GM23338 (cell line): ENCODE data around the gene ACVRL1. TPM values are rescaled to one million over a fixed set of nuclear protein-coding genes. Genes with fewer than 3 reads are reported as not detected.
A peak's percentile ranks its signal among the peaks of the same experiment; 100 is the strongest.

ENCODE experiments used
- ATAC-seq: fragments of 200-7000 bp; cut with Tn5 transposase; 3 replicates; pipeline ENCODE4 v1.9.1; 2020
- DNase-seq: peaks from one replicate; pipeline ENCODE4 v3.0.0-alpha.2; 2015; ENCODE audit warnings: low spot score
- H2AFZ ChIP-seq: fragments of 200-600 bp; sonication (generic); 2 replicates; pipeline ENCODE4 v1.8.0; 2016; ENCODE audit warnings: antibody characterized with exemption, mild to moderate bottlenecking, moderate library complexity
- H3F3A ChIP-seq: fragments of 200-600 bp; sonication (generic); replicated peaks from 2 replicates; pipeline ENCODE4 v1.8.0; 2017; ENCODE audit warnings: antibody characterized with exemption, mixed run types, low read depth
- H3K27ac ChIP-seq: fragments of 200-600 bp; sonication (generic); 2 replicates; pipeline ENCODE4 v1.6.1; 2016; ENCODE audit warnings: low read depth
- H3K27me3 ChIP-seq: fragments of 200-600 bp; sonication (generic); 2 replicates; pipeline ENCODE4 v1.8.0; 2016; ENCODE audit warnings: mild to moderate bottlenecking, mixed run types, moderate library complexity; ENCODE audit not compliant: insufficient read depth
- H3K36me3 ChIP-seq: fragments of 200-600 bp; sonication (generic); 2 replicates; pipeline ENCODE4 v1.8.0; 2016; ENCODE audit warnings: mild to moderate bottlenecking; ENCODE audit not compliant: insufficient read depth
- H3K4me1 ChIP-seq: fragments of 200-600 bp; sonication (generic); 2 replicates; pipeline ENCODE4 v1.8.0; 2016; ENCODE audit warnings: mild to moderate bottlenecking, moderate library complexity; ENCODE audit not compliant: insufficient read depth
- H3K4me2 ChIP-seq: fragments of 200-600 bp; sonication (generic); 2 replicates; pipeline ENCODE4 v1.7.1; 2017; ENCODE audit warnings: mixed run types
- H3K4me3 ChIP-seq: fragments of 200-600 bp; sonication (generic); 2 replicates; pipeline ENCODE4 v1.6.1; 2016; ENCODE audit warnings: mixed run types
- H3K79me2 ChIP-seq: fragments of 200-600 bp; sonication (generic); replicated peaks from 2 replicates; pipeline ENCODE4 v1.8.0; 2017; ENCODE audit warnings: mild to moderate bottlenecking; ENCODE audit not compliant: insufficient read depth
- H3K9me2 ChIP-seq: fragments of 200-600 bp; sonication (generic); 2 replicates; pipeline ENCODE4 v1.8.0; 2017; ENCODE audit not compliant: insufficient read depth
- H4K20me1 ChIP-seq: fragments of 200-600 bp; sonication (generic); replicated peaks from 2 replicates; pipeline ENCODE4 v1.8.0; 2017; ENCODE audit warnings: mild to moderate bottlenecking; ENCODE audit not compliant: insufficient read depth
- H3K27ac Mint-ChIP-seq: 2 replicates; pipeline ENCODE4 v1.8.0; 2020; ENCODE audit warnings: inconsistent platforms, mild to moderate bottlenecking, moderate library complexity, mixed read lengths
- H3K27me3 Mint-ChIP-seq: 3 replicates; pipeline ENCODE4 v1.8.0; 2022; ENCODE audit warnings: low read depth, mild to moderate bottlenecking, moderate library complexity, mixed read lengths, inconsistent platforms; ENCODE audit not compliant: insufficient read depth, poor library complexity
- H3K36me3 Mint-ChIP-seq: 3 replicates; pipeline ENCODE4 v1.8.0; 2021; ENCODE audit warnings: low read depth, mild to moderate bottlenecking, inconsistent platforms, moderate library complexity, mixed read lengths
- H3K4me1 Mint-ChIP-seq: 3 replicates; pipeline ENCODE4 v1.8.0; 2020; ENCODE audit warnings: mild to moderate bottlenecking, inconsistent platforms, mixed read lengths
- H3K4me3 Mint-ChIP-seq: 3 replicates; pipeline ENCODE4 v1.8.0; 2021; ENCODE audit warnings: moderate library complexity, mild to moderate bottlenecking, inconsistent platforms, mixed read lengths
- H3K9me3 Mint-ChIP-seq: 3 replicates; pipeline ENCODE4 v1.8.0; 2020; ENCODE audit warnings: moderate library complexity, mild to moderate bottlenecking, inconsistent platforms, mixed read lengths
- CREB1 ChIP-seq: fragments of 250-450 bp; sonication (Bioruptor Pico); IDR thresholded peaks from 2 replicates; pipeline ENCODE4 v1.5.0; 2020; ENCODE audit warnings: low read depth, mild to moderate bottlenecking, moderate library complexity
- EZH2 ChIP-seq: fragments of 200-600 bp; sonication (generic); IDR thresholded peaks from one replicate; pipeline ENCODE4 v1.8.0; 2017; ENCODE audit warnings: antibody characterized with exemption, mild to moderate bottlenecking, low read depth; ENCODE audit not compliant: unreplicated experiment
- EZH2phosphoT487 ChIP-seq: fragments of 200-600 bp; sonication (generic); IDR thresholded peaks from one replicate; pipeline ENCODE4 v1.8.1; 2018; ENCODE audit warnings: antibody characterized with exemption; ENCODE audit not compliant: unreplicated experiment
- JUNB ChIP-seq: IDR thresholded peaks from one replicate; pipeline ENCODE4 v1.6.1; 2016; ENCODE audit warnings: antibody characterized with exemption; ENCODE audit not compliant: unreplicated experiment
- NANOG ChIP-seq: IDR thresholded peaks from 2 replicates; pipeline ENCODE4 v1.6.1; 2016; ENCODE audit warnings: antibody characterized with exemption, borderline replicate concordance
- POLR2AphosphoS5 ChIP-seq: IDR thresholded peaks from 2 replicates; pipeline ENCODE4 v1.6.1; 2016; ENCODE audit warnings: antibody characterized with exemption, low read depth
- STAT1 ChIP-seq: IDR thresholded peaks from one replicate; pipeline ENCODE4 v1.6.1; 2016; ENCODE audit warnings: antibody characterized with exemption; ENCODE audit not compliant: unreplicated experiment
- ZNF114 ChIP-seq: fragments of 250-450 bp; sonication (Bioruptor Pico); IDR thresholded peaks from 2 replicates; pipeline ENCODE4 v1.5.0; 2020; ENCODE audit warnings: mild to moderate bottlenecking, moderate library complexity
- ZNF331 ChIP-seq: fragments of 250-450 bp; sonication (Bioruptor Pico); IDR thresholded peaks from 2 replicates; pipeline ENCODE4 v1.5.0; 2020; ENCODE audit warnings: low read depth, mild to moderate bottlenecking, moderate library complexity
- polyA plus RNA-seq: library from polyadenylated mRNA; unstranded; fragments of >200 nt; fragmentation: Nextera tagmentation; extraction: Ambion mirVana; gene quantifications from 2 replicates; pipeline ENCODE4 v1.2.1, GENCODE V29; 2016
- total RNA-seq: library from RNA; depleted of rRNA; stranded (reverse); fragments of >200 nt; shearing (Covaris generic); gene quantifications from 2 replicates; pipeline ENCODE4 v1.2.3, GENCODE V29; 2014
- TF ChIP-seq, protein P1 (sequence below), 2 experiments: fragments of 200-600 bp in 1 of 2; sonication (generic) in 1 of 2; conservative IDR thresholded peaks; 2 replicates each; pipeline versions ENCODE4 v1.5.1 to v1.6.1; 2016 to 2017; ENCODE audit warnings: antibody characterized with exemption in 2 of 2, low read depth in 2 of 2, mild to moderate bottlenecking in 2 of 2, moderate library complexity in 1 of 2
- TF ChIP-seq, protein P2 (sequence below): IDR thresholded peaks from 2 replicates; pipeline ENCODE4 v1.6.1; 2016; ENCODE audit warnings: antibody characterized with exemption
- TF ChIP-seq, protein P3 (sequence below): IDR thresholded peaks from one replicate; pipeline ENCODE4 v1.6.1; 2018; ENCODE audit warnings: antibody characterized with exemption; ENCODE audit not compliant: unreplicated experiment
- TF ChIP-seq, protein P4 (sequence below): fragments of 250-450 bp; sonication (Bioruptor Pico); IDR thresholded peaks from 2 replicates; pipeline ENCODE4 v1.5.0; 2020; ENCODE audit warnings: mild to moderate bottlenecking, moderate library complexity

The ACVRL1 gene
- total and polyA plus RNA-seq, 2 experiments from 2014 or later: 0.28 TPM; not detected in 1

DNA sequence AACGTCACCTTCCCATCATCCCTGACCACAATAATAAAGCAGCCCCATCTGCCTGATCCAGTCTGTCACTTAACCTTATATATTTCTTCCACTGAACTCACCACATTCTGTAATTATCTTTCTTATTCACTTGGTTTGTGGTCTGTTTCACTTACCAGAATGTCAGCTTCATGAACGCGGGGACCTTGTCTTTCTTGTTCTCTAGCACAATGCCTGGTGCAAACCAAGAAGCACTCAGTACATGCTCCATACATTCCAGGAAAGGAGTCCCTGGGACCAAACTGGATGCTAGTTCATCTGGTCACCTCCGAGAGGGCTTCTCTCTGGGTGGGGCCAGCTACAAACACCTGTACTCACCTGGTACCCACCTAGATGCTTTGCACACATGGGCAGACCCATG lies 36.8 kb upstream of the ACVRL1 start:
- Mint-ChIP-seq H3K4me1 (peaks cover 55% of the 10 kb centered on the region), H3K27me3 (peaks cover 28% of the 10 kb centered on the region), H3K9me3 (no peaks in the 10 kb centered on the region), H3K36me3 (no peaks in the 10 kb centered on the region), H3K27ac (no peak overlapping the region), H3K4me3 (peak overlapping the region; percentile 65; the same call in 2 of the 3 replicates)
- H3K27me3 ChIP-seq: peaks cover 43% of the 10 kb centered on the region
- H3K4me3 ChIP-seq: peak overlapping the region; percentile 92; the same call in 1 of the 2 replicates
- TF ChIP-seq EZH2: no peak
- no peak for TF ChIP-seq JUNB
- TF ChIP-seq EZH2phosphoT487: no peak
- TF ChIP-seq, protein P1, sequence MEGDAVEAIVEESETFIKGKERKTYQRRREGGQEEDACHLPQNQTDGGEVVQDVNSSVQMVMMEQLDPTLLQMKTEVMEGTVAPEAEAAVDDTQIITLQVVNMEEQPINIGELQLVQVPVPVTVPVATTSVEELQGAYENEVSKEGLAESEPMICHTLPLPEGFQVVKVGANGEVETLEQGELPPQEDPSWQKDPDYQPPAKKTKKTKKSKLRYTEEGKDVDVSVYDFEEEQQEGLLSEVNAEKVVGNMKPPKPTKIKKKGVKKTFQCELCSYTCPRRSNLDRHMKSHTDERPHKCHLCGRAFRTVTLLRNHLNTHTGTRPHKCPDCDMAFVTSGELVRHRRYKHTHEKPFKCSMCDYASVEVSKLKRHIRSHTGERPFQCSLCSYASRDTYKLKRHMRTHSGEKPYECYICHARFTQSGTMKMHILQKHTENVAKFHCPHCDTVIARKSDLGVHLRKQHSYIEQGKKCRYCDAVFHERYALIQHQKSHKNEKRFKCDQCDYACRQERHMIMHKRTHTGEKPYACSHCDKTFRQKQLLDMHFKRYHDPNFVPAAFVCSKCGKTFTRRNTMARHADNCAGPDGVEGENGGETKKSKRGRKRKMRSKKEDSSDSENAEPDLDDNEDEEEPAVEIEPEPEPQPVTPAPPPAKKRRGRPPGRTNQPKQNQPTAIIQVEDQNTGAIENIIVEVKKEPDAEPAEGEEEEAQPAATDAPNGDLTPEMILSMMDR (conservative IDR thresholded peaks at IDR 0.05; ENCODE audit: low read depth in 2 of 2): no peak
- TF ChIP-seq, protein P2, sequence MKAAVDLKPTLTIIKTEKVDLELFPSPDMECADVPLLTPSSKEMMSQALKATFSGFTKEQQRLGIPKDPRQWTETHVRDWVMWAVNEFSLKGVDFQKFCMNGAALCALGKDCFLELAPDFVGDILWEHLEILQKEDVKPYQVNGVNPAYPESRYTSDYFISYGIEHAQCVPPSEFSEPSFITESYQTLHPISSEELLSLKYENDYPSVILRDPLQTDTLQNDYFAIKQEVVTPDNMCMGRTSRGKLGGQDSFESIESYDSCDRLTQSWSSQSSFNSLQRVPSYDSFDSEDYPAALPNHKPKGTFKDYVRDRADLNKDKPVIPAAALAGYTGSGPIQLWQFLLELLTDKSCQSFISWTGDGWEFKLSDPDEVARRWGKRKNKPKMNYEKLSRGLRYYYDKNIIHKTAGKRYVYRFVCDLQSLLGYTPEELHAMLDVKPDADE: no peak
- TF ChIP-seq ZNF114 (CRISPR knock-in tag): no peak
- no peak for TF ChIP-seq ZNF331 (CRISPR knock-in tag)
- no peak for TF ChIP-seq NANOG
- TF ChIP-seq, protein P3, sequence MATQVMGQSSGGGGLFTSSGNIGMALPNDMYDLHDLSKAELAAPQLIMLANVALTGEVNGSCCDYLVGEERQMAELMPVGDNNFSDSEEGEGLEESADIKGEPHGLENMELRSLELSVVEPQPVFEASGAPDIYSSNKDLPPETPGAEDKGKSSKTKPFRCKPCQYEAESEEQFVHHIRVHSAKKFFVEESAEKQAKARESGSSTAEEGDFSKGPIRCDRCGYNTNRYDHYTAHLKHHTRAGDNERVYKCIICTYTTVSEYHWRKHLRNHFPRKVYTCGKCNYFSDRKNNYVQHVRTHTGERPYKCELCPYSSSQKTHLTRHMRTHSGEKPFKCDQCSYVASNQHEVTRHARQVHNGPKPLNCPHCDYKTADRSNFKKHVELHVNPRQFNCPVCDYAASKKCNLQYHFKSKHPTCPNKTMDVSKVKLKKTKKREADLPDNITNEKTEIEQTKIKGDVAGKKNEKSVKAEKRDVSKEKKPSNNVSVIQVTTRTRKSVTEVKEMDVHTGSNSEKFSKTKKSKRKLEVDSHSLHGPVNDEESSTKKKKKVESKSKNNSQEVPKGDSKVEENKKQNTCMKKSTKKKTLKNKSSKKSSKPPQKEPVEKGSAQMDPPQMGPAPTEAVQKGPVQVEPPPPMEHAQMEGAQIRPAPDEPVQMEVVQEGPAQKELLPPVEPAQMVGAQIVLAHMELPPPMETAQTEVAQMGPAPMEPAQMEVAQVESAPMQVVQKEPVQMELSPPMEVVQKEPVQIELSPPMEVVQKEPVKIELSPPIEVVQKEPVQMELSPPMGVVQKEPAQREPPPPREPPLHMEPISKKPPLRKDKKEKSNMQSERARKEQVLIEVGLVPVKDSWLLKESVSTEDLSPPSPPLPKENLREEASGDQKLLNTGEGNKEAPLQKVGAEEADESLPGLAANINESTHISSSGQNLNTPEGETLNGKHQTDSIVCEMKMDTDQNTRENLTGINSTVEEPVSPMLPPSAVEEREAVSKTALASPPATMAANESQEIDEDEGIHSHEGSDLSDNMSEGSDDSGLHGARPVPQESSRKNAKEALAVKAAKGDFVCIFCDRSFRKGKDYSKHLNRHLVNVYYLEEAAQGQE: no peak
- TF ChIP-seq STAT1: no peak
- TF ChIP-seq POLR2AphosphoS5: no peak
- TF ChIP-seq, protein P4, sequence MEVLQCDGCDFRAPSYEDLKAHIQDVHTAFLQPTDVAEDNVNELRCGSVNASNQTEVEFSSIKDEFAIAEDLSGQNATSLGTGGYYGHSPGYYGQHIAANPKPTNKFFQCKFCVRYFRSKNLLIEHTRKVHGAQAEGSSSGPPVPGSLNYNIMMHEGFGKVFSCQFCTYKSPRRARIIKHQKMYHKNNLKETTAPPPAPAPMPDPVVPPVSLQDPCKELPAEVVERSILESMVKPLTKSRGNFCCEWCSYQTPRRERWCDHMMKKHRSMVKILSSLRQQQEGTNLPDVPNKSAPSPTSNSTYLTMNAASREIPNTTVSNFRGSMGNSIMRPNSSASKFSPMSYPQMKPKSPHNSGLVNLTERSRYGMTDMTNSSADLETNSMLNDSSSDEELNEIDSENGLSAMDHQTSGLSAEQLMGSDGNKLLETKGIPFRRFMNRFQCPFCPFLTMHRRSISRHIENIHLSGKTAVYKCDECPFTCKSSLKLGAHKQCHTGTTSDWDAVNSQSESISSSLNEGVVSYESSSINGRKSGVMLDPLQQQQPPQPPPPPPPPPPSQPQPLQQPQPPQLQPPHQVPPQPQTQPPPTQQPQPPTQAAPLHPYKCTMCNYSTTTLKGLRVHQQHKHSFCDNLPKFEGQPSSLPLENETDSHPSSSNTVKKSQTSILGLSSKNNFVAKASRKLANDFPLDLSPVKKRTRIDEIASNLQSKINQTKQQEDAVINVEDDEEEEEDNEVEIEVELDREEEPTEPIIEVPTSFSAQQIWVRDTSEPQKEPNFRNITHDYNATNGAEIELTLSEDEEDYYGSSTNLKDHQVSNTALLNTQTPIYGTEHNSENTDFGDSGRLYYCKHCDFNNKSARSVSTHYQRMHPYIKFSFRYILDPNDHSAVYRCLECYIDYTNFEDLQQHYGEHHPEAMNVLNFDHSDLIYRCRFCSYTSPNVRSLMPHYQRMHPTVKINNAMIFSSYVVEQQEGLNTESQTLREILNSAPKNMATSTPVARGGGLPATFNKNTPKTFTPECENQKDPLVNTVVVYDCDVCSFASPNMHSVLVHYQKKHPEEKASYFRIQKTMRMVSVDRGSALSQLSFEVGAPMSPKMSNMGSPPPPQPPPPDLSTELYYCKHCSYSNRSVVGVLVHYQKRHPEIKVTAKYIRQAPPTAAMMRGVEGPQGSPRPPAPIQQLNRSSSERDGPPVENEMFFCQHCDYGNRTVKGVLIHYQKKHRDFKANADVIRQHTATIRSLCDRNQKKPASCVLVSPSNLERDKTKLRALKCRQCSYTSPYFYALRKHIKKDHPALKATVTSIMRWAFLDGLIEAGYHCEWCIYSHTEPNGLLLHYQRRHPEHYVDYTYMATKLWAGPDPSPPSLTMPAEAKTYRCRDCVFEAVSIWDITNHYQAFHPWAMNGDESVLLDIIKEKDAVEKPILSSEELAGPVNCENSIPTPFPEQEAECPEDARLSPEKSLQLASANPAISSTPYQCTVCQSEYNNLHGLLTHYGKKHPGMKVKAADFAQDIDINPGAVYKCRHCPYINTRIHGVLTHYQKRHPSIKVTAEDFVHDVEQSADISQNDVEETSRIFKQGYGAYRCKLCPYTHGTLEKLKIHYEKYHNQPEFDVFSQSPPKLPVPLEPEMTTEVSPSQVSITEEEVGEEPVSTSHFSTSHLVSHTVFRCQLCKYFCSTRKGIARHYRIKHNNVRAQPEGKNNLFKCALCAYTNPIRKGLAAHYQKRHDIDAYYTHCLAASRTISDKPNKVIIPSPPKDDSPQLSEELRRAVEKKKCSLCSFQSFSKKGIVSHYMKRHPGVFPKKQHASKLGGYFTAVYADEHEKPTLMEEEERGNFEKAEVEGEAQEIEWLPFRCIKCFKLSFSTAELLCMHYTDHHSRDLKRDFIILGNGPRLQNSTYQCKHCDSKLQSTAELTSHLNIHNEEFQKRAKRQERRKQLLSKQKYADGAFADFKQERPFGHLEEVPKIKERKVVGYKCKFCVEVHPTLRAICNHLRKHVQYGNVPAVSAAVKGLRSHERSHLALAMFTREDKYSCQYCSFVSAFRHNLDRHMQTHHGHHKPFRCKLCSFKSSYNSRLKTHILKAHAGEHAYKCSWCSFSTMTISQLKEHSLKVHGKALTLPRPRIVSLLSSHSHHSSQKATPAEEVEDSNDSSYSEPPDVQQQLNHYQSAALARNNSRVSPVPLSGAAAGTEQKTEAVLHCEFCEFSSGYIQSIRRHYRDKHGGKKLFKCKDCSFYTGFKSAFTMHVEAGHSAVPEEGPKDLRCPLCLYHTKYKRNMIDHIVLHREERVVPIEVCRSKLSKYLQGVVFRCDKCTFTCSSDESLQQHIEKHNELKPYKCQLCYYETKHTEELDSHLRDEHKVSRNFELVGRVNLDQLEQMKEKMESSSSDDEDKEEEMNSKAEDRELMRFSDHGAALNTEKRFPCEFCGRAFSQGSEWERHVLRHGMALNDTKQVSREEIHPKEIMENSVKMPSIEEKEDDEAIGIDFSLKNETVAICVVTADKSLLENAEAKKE (CRISPR knock-in tag): no peak
- no peak for TF ChIP-seq CREB1 (CRISPR knock-in tag)
- no peaks in the 10 kb centered on the region for H4K20me1 ChIP-seq
- peak overlapping the region; percentile 94 for H2AFZ ChIP-seq
- no peaks in the 10 kb centered on the region for H3K79me2 ChIP-seq
- ATAC-seq: no peak
- H3K4me1 ChIP-seq: peaks cover 46% of the 10 kb centered on the region
- no peak for DNase-seq
- no peaks in the 10 kb centered on the region for H3K9me2 ChIP-seq
- H3K4me2 ChIP-seq: peak overlapping the region; percentile 96; the same call in 1 of the 2 replicates
- no peaks in the 10 kb centered on the region for H3K36me3 ChIP-seq
- H3F3A ChIP-seq: peaks cover 17% of the 10 kb centered on the region; the same call in 1 of the 2 replicates
- H3K27ac ChIP-seq: no peak overlapping the region
